DMS53 (cell line): ENCODE data around the gene CDH13.

Source experiments
- DNase-seq: peaks from one replicate; lab custom pipeline; 2025; lab: John Stamatoyannopoulos, UW

Gene CDH13

DNA sequence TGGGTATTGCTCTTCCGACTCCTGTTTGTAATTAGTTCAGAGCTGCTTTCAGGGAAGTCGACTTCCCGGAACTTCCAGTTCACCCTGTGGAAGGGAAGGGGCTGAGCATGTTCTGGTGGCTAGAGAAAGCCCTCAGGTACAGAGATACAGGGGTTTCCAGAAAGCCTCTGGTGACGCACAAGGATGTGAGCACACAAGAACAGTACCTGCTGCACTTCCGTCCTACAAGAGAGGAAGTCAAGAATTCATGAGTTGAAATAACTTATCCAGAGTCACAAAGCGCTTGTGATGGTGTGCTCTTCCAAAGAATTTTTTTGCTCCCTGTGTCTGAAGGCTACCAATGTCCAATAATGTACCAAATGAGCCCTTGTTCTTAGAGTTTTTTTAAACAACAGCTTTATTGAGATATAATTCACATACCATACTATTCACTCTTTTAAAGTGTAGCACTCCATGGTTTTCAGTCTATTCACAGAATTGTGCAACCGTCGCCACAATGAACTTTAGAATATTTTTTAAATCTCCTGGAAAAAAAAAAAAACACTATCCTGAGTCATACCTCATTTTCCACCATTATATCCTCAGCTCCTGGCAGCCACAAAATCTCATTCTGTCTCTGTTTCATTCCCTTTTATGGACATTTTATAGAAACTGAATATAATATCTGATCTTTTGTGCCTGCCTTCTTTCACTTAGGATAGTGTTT is 327.6 kb downstream of the CDH13 start:
- no peak for DNase-seq

DNA sequence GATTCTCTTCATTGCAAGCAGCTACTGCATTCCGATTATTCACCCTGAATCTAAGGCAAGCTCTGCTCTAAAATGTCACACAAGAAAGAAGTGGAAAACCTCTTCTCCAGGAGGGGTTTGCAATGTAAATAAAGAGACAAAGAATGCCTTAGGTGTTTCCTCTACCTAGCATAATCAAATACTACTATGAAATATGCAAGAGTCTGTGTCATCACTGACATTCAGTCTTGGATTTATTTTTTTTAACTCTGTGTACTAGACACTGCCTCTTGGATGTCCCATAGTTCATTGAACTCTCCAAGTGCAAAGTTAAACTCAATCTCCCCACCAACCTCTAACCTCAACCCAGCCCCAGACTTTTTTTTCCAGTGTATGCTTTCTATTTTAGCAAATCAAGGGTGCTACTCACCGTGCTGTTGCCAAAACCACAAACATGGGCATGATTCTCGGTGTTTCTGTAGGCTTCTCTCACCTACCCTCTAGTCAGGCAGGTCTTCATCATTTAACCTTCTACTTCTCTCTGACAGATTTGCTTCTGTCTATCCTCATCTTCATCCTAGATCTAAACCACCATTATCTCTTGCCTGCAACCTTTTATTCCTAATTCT is 329.1 kb downstream of the CDH13 start:
- no peak for DNase-seq

DNA sequence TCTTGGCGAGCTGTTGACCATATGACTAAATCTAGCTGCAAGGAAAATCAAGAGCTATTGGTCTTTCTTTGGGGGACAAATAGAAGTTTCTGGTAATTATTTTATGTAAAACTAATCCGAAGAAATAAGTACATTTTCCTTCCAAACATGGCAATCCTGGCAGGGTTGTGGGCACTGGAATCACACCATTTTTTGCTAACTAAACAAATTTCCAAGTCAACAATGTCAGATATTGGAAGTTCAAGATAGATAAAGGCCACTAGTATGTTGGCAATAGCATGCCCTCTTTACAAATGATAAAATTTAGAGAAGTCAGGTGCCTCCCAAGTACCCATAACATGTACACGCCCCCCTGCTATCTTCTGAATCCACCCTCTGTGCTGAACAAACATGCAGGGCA is 330.4 kb downstream of the CDH13 start:
- no peak for DNase-seq

DNA sequence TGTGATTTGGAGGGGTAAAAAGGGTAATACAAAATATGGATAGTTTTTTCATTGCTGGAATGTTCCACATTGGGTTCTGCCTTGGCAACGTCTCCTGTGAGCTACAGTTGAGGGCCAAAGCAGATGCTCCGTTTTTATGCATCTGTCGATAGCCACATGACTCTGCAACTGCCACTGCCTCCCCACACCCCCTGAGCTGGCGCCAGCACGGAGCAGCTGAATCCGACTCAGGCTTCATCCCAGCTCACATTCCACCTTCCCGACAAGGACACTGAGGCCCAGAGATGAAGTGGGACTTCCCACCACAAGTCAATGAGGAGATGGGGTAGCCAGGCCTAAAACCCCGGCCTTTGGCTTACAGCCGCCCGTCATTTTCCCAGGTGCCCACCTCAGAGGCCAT is 334.1 kb downstream of the CDH13 start:
- DNase-seq = no peak

DNA sequence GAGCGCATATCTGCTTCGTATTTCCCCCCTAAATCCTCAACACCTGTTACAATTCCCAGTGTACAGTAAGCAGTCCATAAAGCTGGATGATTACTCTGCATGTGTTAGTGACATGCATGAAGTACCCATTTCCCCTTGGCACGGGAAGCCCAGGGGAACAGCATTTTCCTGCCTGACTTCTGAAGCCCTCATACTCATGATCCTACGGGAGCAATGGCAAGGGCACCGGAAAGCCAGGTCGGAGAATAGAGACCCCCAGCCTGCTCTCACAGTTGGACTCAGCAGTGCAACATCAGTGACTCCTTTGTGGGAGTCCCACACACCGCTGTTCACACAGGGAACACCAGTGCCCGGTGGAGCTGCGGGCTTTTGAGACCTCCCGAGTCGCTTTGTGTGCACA is 336.9 kb downstream of the CDH13 start:
- no peak for DNase-seq

DNA sequence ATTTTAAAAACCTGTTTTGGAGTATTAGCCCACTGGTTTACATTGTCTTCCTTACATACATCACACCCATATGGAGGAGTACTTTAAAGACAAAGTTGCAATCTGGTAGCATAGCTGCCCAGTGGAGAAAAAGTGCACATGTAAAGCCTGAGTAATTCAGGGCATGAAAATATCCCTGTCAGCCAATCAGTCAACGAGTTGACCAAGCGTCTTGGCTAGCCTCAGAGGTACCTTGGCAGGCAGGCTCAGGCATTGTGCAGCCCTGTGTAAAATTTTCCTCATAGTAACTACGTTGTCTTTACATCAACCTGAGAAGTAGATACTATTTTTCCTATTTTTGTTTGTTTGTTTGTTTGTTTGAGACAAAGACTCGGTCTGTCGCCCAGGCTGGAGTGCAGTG is 339.0 kb downstream of the CDH13 start:
- DNase-seq = no peak

DNA sequence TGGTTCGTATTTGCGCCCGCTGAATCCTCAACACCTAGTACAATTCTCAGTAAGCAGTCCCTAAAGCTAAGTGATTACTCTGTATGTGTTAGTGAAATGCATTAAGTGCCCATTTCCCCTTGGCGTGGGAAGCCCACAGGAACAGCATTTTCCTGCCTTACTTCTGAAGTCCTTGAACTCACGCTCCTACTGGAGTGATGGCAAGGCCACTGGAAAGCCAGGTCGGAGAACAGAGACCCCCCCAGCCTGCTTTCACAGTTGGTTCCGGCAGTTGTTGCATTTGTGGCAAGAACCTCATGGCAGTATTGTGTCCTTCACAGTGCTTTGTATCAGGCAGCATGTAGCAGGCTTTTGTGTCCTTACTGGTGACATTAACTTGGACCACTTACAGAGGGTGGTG is 340.7 kb downstream of the CDH13 start:
- DNase-seq = no peak

DNA sequence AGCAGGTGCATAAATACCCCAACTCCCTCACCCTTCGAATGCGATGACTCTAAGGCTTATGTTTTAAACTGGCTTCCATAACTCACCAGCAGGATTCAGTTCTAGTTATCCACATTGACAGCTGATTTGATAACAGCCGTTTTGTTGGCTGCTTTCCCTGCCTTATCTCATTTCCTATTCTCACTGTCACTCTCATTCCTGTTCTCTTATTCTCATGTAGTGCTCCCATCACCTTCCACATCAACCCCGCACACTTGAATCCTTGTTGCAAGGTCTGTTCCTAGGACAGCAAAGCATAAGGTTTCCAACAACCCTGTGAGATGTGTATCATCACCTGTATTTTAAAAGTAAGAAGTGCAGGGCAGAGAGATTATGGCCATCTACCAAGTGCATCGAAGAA is 344.4 kb downstream of the CDH13 start:
- DNase-seq = no peak

DNA sequence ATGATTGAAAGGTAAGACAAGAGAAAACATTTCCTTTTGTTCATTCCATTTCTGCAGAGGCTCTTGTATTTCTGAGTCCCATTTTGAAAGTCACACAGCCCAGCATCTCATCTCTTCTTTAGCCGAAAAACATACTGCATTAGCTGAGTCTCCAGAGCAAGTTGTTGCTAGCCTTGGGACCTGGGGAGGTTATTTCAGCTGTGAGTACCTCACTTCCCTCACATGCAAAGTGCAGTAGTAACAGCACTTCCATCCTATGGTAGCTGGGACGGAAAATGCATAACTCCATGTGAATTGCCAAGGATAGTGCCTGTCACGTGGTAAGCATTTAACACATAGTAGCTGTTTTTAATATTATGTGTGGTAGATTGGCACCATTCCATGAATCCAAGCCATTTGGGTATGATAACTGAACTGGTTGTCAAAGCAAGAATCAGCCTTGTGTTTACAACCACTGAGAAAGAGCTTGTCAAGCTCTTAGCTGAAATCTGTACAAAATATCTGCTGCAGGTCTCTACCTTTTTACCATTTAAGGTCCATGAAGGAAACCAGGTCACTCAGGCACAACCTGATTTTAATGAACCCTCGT is 345.7 kb downstream of the CDH13 start:
- no peak for DNase-seq

DNA sequence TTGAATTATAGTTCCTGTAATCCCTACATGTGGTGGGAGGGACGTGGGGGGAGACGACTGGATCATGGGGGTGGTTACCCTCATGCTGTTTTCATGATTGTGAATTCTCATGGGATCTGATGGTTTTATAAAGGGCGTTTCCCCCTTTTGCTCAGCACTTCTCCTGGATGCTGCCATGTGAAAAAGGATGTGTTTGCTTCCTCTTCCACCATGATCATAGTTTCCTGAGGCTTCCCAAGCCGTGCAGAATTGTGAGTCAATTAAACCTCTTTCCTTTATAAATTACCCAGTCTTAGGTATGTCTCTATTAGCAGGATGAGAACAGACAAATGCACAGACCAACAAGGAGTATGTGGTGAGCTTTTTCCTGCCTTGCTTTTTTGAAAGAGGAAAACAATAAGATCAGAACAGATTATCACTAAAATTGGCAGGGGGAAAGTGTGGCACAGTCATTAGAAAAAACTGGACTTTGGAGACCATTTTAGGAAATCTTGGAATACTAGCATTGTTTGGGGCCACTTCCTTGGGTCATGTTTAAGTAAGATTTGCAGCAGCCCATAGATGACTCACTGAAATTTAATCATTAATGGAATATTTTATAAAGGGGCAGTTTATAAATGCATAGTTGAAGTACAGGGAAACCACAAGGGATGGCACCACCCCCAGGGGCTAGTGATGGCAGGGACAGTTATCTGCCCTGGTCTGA is 352.8 kb downstream of the CDH13 start:
- no peak for DNase-seq

DNA sequence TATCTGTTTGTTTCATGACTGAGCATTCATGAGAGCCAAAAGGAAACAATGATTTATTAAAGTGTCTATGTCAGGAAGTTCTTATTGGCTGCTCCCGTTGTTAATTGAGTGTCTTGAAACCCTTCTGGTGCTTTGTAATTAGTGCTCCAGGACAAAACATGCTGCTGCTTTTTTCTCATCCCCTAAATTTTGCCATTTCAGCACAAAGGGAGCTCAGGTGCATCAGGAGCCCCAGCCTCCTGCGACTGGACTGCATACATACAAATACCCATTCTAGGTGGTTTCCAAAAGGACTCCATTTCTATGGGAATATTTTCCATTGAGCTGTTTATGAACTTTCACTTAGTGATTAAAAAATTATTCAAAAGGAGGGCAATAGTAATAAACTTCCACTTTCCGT is 354.0 kb downstream of the CDH13 start:
- no peak for DNase-seq

DNA sequence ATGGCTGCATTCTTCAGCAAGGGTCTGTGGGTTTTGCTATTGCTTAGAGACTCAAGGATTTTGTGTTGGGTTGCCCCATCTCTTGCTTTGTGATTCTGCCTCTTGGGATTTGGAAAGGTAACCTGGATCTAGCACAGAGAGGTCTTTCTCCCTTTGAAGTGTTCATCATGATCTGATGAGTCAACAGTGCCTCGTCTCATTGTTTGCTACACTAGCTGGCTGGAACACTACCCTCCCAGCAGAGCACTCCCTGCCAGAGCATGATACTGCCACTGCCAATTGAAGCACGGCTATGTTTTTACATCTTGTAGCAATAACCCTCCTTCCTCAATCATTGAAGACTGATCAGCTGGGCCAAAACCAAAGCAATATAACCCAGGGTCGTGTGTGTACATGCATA is 361.0 kb downstream of the CDH13 start:
- DNase-seq = peak; percentile 33

DNA sequence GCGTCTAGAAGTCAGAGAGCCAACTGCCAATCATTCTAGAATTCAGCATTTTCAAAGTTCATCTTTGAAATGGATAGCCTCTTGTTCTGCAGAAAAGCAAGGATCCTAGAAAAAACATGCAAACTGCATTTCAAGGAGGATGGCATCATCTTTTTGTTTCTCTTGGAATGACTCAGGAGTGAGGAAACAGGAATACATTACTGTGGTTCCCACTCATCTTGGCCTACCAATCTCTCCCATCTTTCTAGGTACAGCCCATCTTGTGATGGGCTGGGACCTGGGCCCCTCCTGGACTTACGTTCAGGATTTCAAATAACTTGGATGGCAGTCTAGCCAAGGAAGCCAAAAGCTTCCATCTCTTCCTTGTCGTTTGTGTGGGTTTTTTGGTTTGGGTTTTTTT is 363.4 kb downstream of the CDH13 start:
- no peak for DNase-seq

DNA sequence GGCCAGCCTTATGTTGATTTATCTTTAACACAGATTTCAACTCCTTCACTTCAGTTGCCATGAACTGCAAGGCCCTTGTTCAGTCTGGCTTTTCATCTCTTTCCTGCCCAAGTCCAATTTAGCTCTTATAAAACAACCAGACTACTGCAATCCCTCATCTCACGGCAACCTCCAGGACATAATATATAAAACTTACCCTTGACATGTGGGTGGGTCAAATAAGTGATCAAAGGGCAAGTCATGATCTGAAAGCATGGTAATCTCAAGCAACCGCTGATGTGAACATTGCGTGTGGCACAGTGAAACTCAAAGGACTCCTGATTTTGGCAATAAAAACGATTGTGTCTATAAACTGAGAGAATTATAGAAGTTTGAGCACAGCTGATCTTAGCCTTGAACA is 364.6 kb downstream of the CDH13 start:
- DNase-seq = no peak

DNA sequence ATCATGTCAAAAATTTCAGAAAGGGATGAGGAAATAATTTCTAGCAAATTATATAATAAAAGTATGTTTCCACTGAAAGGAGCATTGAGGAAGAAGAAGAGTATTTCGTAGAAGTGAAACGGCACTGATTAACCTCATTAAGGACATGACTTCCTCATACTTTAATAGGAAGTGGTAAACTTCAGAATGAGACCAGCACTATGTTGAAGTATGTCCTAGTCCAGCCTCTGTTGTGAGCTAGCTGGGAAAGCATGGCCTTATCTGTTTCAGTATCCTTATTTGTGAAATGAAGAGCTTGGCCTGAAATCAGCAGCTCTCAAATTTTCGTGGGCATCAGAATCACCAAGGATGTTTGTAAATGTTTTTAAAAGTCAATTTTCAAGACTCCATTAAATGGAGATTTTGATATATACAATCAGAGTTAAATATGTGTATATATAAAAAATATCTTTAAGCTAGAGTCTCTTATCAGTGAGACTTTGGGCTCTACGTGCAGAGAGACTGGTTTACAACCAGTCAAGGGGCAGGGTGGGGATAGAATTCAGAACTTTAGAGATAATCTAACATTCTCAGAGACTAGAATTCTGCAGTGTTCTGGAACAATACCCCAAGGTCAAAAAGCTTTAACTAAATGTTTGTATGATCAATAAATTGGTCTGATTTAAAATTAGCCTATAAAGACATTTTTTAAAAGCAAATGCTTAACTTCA is 365.4 kb downstream of the CDH13 start:
- no peak for DNase-seq

DNA sequence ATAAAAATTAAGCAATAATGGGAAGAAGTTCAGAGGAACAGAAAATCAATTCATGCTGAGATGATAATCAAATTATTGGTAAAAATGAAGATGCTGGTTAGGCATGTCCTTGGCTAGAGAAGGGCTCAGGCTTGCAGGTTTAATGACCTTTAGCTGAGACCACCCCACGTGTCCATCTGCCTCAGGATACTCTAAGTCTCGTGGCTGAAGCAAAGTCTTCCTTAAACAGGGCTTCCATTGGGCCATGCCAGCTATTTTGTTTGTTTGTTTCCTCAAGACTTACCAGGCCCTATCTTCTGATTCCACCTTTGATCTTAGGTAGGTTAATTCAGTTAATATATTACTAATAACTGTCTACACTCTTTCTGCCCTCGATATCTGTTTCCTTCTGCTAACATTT is 366.0 kb downstream of the CDH13 start:
- DNase-seq = no peak

DNA sequence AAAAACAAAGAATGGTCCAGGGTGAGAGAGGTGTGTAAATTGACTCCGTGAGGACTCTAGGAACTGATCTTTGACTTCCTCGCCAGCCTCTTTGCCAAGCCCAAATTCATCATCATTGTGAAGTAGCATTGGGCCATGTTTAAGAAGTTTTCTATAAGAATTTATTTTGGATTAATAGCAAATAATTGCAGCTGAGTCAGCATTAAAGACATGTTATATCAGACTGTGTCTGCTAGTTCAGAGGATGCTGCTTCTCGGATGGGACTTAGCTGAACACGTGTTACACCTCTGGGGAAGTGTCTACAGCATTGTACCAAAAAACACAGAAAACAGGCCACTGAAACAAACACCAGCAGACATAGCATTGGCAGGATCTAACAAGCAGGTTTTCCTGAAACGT is 366.6 kb downstream of the CDH13 start:
- no peak for DNase-seq

DNA sequence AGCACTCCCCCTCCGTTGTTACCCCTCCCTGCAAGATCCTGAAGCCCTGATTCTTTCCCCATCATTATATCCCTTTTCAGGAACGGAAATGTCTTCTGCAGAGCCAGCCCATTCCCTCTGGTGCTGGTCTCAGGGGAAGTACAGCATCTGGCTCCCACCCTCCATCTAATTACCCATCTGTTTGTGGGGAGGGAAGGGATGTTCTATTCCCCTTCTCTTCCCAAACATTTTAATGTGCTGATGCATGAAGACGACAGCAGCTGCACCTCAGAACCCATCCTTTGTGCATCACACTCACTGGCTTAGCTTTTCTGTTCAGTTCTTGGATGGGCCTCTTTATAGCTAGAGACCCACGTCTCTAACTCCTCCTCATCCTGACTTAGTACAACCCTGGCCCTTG is 367.2 kb downstream of the CDH13 start:
- DNase-seq = no peak

DNA sequence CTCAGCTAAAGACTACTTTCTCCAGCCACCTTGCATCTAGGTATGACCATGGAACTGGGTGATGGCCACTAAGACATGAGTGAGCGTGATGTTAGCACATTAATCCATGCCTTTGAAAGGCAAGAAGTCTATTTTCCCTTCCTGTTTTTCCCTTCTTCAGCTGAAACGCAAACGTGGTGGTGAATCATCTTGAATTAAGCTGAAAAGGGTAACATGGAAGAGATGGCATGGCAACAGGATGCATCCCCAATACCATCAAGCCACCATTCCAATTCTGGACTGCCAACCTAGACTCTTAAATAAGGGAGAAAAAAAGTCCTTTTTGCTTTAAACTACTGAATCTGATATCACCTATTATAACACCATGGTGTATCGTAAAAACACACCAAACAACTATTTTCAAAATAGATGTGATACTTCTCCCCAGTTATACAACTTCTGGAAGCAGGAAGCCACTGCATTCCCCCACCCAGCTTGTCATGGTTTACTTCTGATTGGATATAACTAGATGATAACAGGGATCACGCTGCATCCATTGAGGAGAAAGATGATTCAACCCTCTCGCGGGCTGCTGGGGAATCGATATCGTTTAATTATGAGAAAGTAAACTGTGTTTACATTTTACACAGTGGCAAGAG is 368.6 kb downstream of the CDH13 start:
- DNase-seq = peak; percentile 32

DNA sequence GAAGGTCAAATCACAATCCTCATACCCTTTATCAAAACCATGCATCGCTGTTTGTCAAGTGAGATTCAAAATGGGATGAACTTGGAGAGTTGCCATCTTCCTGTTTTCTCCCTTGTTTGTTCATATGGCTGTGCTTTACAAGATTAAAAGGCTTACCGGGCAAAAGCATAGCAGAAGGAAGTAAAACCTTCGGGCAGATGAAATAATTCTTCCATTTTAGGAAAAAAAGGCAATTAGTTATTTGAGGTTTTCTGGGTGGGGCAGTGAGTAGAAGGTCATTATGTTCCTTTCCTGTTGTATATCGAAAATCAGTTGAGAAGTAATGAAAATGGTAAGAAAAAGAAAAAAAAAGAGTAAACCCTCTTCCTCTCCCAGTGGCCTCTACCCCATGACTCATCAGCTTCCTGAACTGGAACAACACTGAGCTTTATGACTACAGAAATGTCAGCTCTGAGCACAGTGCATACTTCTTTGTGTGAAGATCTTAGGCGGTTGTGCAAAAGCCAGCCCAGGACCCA is 369.2 kb downstream of the CDH13 start:
- DNase-seq = peak; percentile 75

DNA sequence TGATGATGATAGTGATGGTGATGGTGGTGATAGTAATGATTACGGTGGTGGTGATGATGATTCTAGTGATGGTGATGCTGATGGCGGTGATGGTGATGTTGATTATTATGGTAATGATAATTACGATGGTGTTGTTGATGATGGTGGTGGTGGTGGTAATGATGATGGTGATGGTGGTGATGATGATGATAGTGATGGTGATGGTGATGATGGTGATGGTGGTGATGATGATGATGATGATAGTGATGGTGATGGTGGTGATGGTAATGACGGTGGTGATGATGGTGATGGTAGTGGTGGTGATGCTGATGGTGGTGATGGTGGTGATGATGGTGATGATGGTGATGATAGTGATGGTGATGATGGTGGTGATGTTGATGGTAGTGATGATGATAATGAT is 370.0 kb downstream of the CDH13 start:
- no peak for DNase-seq

DNA sequence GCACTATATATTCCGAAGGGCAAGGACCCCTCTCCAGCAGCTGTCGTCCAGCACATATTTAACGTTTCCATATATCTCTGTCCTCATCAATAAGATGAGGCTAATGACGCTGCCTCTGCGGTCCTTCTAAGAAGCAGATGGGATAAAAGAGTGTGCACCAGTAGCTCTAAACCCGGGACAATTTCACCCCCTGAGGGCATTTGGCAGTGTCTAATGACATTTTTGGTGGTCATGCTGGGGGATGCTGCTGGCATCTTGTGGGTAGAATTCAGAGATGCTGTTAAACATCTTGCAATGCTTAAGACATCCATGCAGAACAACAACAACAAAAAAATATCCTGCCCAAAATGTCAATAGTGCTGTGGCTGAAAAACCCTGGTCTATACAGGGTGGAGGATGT is 372.9 kb downstream of the CDH13 start:
- DNase-seq = no peak
